Left renal cortex interstitium (tissue), 4 donors: ENCODE data around the gene HPCAL1. TPM values are rescaled to one million over a fixed set of nuclear protein-coding genes. Genes with fewer than 3 reads are reported as not detected.

ENCODE experiments used
- DNase-seq, 4 donors: peaks; one replicate each; pipeline ENCODE4 v3.0.0-alpha.2; 2013; ENCODE audit warnings: low read depth in 4 of 4, low spot score in 2 of 4, missing footprints in 1 of 4
- polyA plus RNA-seq, 4 donors: library from polyadenylated mRNA; unstranded; fragments of 120-200 nt; gene quantifications; one replicate each; pipeline ENCODE4 v1.2.1, GENCODE V29; 2013; ENCODE audit not compliant: insufficient read length in 4 of 4

HPCAL1 gene
- polyA plus RNA-seq, 4 donors: 22.9 to 40.0 (median 29.5) TPM

- DNase-seq: no peak
Measured at GRCh38 chr2:10300328-10300920, 2.3 kb upstream of the HPCAL1 start.

GRCh38 chr2:10300997-10301940 is 1.4 kb upstream of the HPCAL1 start:
- DNase-seq: no peak

GRCh38 chr2:10301941-10302478 is 694 bp upstream of the HPCAL1 start:
- DNase-seq: no peak

- DNase-seq: no peak
Measured at GRCh38 chr2:10303181-10303693, 533 bp downstream of the HPCAL1 start.

- no peak for DNase-seq
Measured at GRCh38 chr2:10303694-10304378, 1.1 kb downstream of the HPCAL1 start.

GRCh38 chr2:10304458-10305253 is 2.0 kb downstream of the HPCAL1 start:
- DNase-seq: no peak

- no peak for DNase-seq
Measured at GRCh38 chr2:10305254-10305635, 2.5 kb downstream of the HPCAL1 start.

GRCh38 chr2:10305715-10306114 is 3.0 kb downstream of the HPCAL1 start:
- DNase-seq: no peak

- DNase-seq: no peak
Measured at GRCh38 chr2:10306901-10307463, 4.3 kb downstream of the HPCAL1 start.

GRCh38 chr2:10307561-10308156 is 5.0 kb downstream of the HPCAL1 start:
- no peak for DNase-seq

- DNase-seq: no peak
Measured at GRCh38 chr2:10308866-10309265, 6.2 kb downstream of the HPCAL1 start.

GRCh38 chr2:10309286-10309685 is 6.6 kb downstream of the HPCAL1 start:
- DNase-seq: no peak

GRCh38 chr2:10310309-10310888 is 7.7 kb downstream of the HPCAL1 start:
- no peak for DNase-seq

- DNase-seq: no peak
Measured at GRCh38 chr2:10311736-10312135, 9.0 kb downstream of the HPCAL1 start.

GRCh38 chr2:10312437-10312957 is 9.8 kb downstream of the HPCAL1 start:
- DNase-seq: no peak

- no peak for DNase-seq
Measured at GRCh38 chr2:10316336-10316735, 13.6 kb downstream of the HPCAL1 start.

- DNase-seq: no peak
Measured at GRCh38 chr2:10316860-10317259, 14.2 kb downstream of the HPCAL1 start.

- DNase-seq: no peak
Measured at GRCh38 chr2:10317646-10318045, 14.9 kb downstream of the HPCAL1 start.

- no peak for DNase-seq
Measured at GRCh38 chr2:10318345-10318744, 15.6 kb downstream of the HPCAL1 start.
